IMR-90 (cell line): Measurements from ENCODE around the gene STARD8. TPM values are rescaled to one million over a fixed set of nuclear protein-coding genes. Genes with fewer than 3 reads are reported as not detected.
A peak's percentile ranks its signal among the peaks of the same experiment; 100 is the strongest.

ENCODE experiments used
- ATAC-seq: fragments of 200-7000 bp; cut with Tn5 transposase; 2 replicates; pipeline ENCODE4 v1.9.1; 2020; ENCODE audit warnings: low read depth, mild to moderate bottlenecking, moderate library complexity
- BruUV-seq: library from RNA; stranded (reverse); fragments of 400-500 nt; replicated peaks from 2 replicates; lab custom pipeline; 2021; lab: Mats Ljungman, UMichigan
- CTCF ChIA-PET: fragments of 300-600 bp; formaldehyde crosslinking; extraction: SDS; loops from one replicate; lab custom pipeline; 2021; ENCODE audit warnings: antibody characterized with exemption; lab: Yijun Ruan, JAX
- POLR2A ChIA-PET: fragments of 300-600 bp; sonication (Branson Sonifier 250); formaldehyde crosslinking; loops from one replicate; lab custom pipeline; 2022; ENCODE audit warnings: antibody characterized with exemption; ENCODE audit not compliant: unreplicated experiment; lab: Charles Lee
- DNase-seq: peaks from one replicate; pipeline ENCODE4 v3.0.0; 2013
- H2AFZ ChIP-seq: replicated peaks from 2 replicates; pipeline ENCODE3; 2013; ENCODE audit warnings: low read length, mild to moderate bottlenecking; ENCODE audit not compliant: poor library complexity
- H2AK5ac ChIP-seq: 2 replicates; pipeline ENCODE4 v1.6.1; 2013; ENCODE audit warnings: low read depth, low read length, inconsistent platforms
- H2AK9ac ChIP-seq: replicated peaks from 2 replicates; pipeline ENCODE3; 2013; ENCODE audit warnings: mild to moderate bottlenecking, low read depth, low read length, moderate library complexity; ENCODE audit not compliant: poor library complexity
- H2BK120ac ChIP-seq: 2 replicates; pipeline ENCODE4 v1.6.1; 2013; ENCODE audit warnings: low read depth, low read length, inconsistent platforms
- H2BK15ac ChIP-seq: 3 replicates; pipeline ENCODE4 v1.6.1; 2013; ENCODE audit warnings: low read depth, low read length, inconsistent platforms
- H2BK20ac ChIP-seq: 2 replicates; pipeline ENCODE4 v1.6.1; 2013; ENCODE audit warnings: low read depth, mild to moderate bottlenecking, inconsistent platforms, low read length, moderate library complexity
- H2BK5ac ChIP-seq: 2 replicates; pipeline ENCODE4 v1.6.1; 2013; ENCODE audit warnings: mild to moderate bottlenecking, low read depth, low read length, inconsistent platforms; ENCODE audit not compliant: poor library complexity, severe bottlenecking
- H3K14ac ChIP-seq: replicated peaks from 2 replicates; pipeline ENCODE4 v1.6.1; 2013; ENCODE audit warnings: low read depth, low read length, inconsistent platforms
- H3K18ac ChIP-seq: 2 replicates; pipeline ENCODE4 v1.6.1; 2013; ENCODE audit warnings: low read depth, low read length, control low read depth
- H3K23ac ChIP-seq: 2 replicates; pipeline ENCODE4 v1.6.1; 2013; ENCODE audit warnings: low read depth, low read length, inconsistent platforms
- H3K27ac ChIP-seq: 2 replicates; pipeline ENCODE4 v1.5.1; 2013; ENCODE audit warnings: mild to moderate bottlenecking, control low read depth, low read length; ENCODE audit not compliant: insufficient read depth
- H3K27me3 ChIP-seq: 2 replicates; pipeline ENCODE4 v1.6.1; 2013; ENCODE audit warnings: low read length; ENCODE audit not compliant: control insufficient read depth, insufficient read depth
- H3K36me3 ChIP-seq: 2 replicates; pipeline ENCODE4 v1.6.1; 2013; ENCODE audit warnings: low read length, mixed read lengths; ENCODE audit not compliant: control insufficient read depth, insufficient read depth
- H3K4ac ChIP-seq: 2 replicates; pipeline ENCODE4 v1.6.1; 2013; ENCODE audit warnings: low read depth, low read length, inconsistent platforms
- H3K4me1 ChIP-seq: 2 replicates; pipeline ENCODE4 v1.6.1; 2013; ENCODE audit warnings: low read length, mixed read lengths; ENCODE audit not compliant: control insufficient read depth, insufficient read depth
- H3K4me2 ChIP-seq: 2 replicates; pipeline ENCODE4 v1.6.1; 2013; ENCODE audit warnings: low read depth, mild to moderate bottlenecking, control low read depth, low read length, moderate library complexity
- H3K4me3 ChIP-seq: 2 replicates; pipeline ENCODE4 v1.5.1; 2013; ENCODE audit warnings: low read depth, mild to moderate bottlenecking, control low read depth, low read length, moderate library complexity; ENCODE audit not compliant: insufficient read depth
- H3K56ac ChIP-seq: 2 replicates; pipeline ENCODE4 v1.6.1; 2013; ENCODE audit warnings: low read length, inconsistent platforms; ENCODE audit not compliant: insufficient read depth; ENCODE audit errors: extremely low read depth
- H3K79me1 ChIP-seq, 2 experiments: 2 replicates each; pipeline ENCODE4 v1.6.1; 2013; ENCODE audit warnings: low read length in 2 of 2, inconsistent platforms in 1 of 2, low read depth in 1 of 2
- H3K9ac ChIP-seq: 2 replicates; pipeline ENCODE4 v1.6.1; 2013; ENCODE audit warnings: low read depth, low read length, control low read depth
- H3K9me1 ChIP-seq: 2 replicates; pipeline ENCODE4 v1.6.1; 2013; ENCODE audit warnings: low read length, inconsistent platforms; ENCODE audit not compliant: insufficient read depth
- H3K9me3 ChIP-seq: 2 replicates; pipeline ENCODE4 v1.6.1; 2013; ENCODE audit warnings: low read length; ENCODE audit not compliant: control insufficient read depth, insufficient read depth
- H4K20me1 ChIP-seq: 2 replicates; pipeline ENCODE4 v1.6.1; 2013; ENCODE audit warnings: low read length, inconsistent platforms; ENCODE audit not compliant: insufficient read depth
- H4K5ac ChIP-seq: 2 replicates; pipeline ENCODE4 v1.6.1; 2013; ENCODE audit warnings: mild to moderate bottlenecking, low read depth, low read length, control low read depth
- H4K8ac ChIP-seq, 2 experiments: 2 replicates each; pipeline ENCODE4 v1.6.1; 2013; ENCODE audit warnings: low read depth in 2 of 2, low read length in 2 of 2, control low read depth in 1 of 2, inconsistent platforms in 1 of 2
- H4K91ac ChIP-seq: 2 replicates; pipeline ENCODE4 v1.6.1; 2013; ENCODE audit warnings: low read depth, low read length, inconsistent platforms; ENCODE audit not compliant: insufficient read depth
- BHLHE40 ChIP-seq: fragments of 150-350 bp; IDR thresholded peaks from 2 replicates; pipeline ENCODE4 v1.6.1; 2016; ENCODE audit warnings: mild to moderate bottlenecking, low read depth, low read length
- CEBPB ChIP-seq: IDR thresholded peaks from 2 replicates; pipeline ENCODE4 v1.6.1; 2012; ENCODE audit warnings: low read depth, low read length, improper control_type of control experiment
- CHD1 ChIP-seq: IDR thresholded peaks from 2 replicates; pipeline ENCODE4 v1.6.1; 2012; ENCODE audit warnings: low read depth, low read length, improper control_type of control experiment
- FOS ChIP-seq: fragments of 150-350 bp; IDR thresholded peaks from 2 replicates; pipeline ENCODE4 v1.6.1; 2016; ENCODE audit warnings: low read depth, low read length
- MAFK ChIP-seq: IDR thresholded peaks from 2 replicates; pipeline ENCODE4 v1.6.1; 2012; ENCODE audit warnings: low read depth, low read length, improper control_type of control experiment
- MAZ ChIP-seq: IDR thresholded peaks from 2 replicates; pipeline ENCODE4 v1.6.1; 2012; ENCODE audit warnings: low read depth, mild to moderate bottlenecking, low read length, improper control_type of control experiment, moderate library complexity, borderline replicate concordance
- MXI1 ChIP-seq: IDR thresholded peaks from 2 replicates; pipeline ENCODE4 v1.6.1; 2012; ENCODE audit warnings: low read depth, mild to moderate bottlenecking, low read length, moderate library complexity, borderline replicate concordance
- NFE2L2 ChIP-seq: fragments of 150-350 bp; IDR thresholded peaks from 2 replicates; pipeline ENCODE4 v1.6.1; 2016; ENCODE audit warnings: low read depth, mild to moderate bottlenecking, low read length
- POLR2A ChIP-seq: IDR thresholded peaks from 2 replicates; pipeline ENCODE4 v1.6.1; 2012; ENCODE audit warnings: mild to moderate bottlenecking, low read depth, low read length
- RAD21 ChIP-seq: IDR thresholded peaks from 2 replicates; pipeline ENCODE4 v1.6.1; 2012; ENCODE audit warnings: low read length, improper control_type of control experiment
- RCOR1 ChIP-seq: IDR thresholded peaks from 2 replicates; pipeline ENCODE4 v1.6.1; 2012; ENCODE audit warnings: mild to moderate bottlenecking, low read length, improper control_type of control experiment; ENCODE audit not compliant: insufficient replicate concordance
- RFX5 ChIP-seq: IDR thresholded peaks from 2 replicates; pipeline ENCODE4 v1.8.0; 2012; ENCODE audit warnings: low read depth, mild to moderate bottlenecking, low read length, moderate library complexity
- SMC3 ChIP-seq: fragments of 150-350 bp; IDR thresholded peaks from 2 replicates; pipeline ENCODE4 v1.6.1; 2016; ENCODE audit warnings: low read depth, mild to moderate bottlenecking, antibody characterized with exemption, low read length, moderate library complexity
- WGBS, 2 experiments: methylation state at CpG; one replicate each; pipeline versions ENCODE4 v1.1.5 to v1.1.7; 2013; ENCODE audit warnings: missing lambda C conversion rate in 2 of 2; ENCODE audit not compliant: insufficient read length in 1 of 2; ENCODE audit errors: extremely low coverage in 2 of 2; 5-methylcytosine and 5-hydroxymethylcytosine counted together
- dilution Hi-C: fragments of 300-500 bp; cut with HindIII; formaldehyde crosslinking; loops from one replicate; pipeline ENCODE4 v1.14.3; 2018; ENCODE audit warnings: low sequenced_read_pairs; ENCODE audit not compliant: unreplicated experiment
- in situ Hi-C: fragments of 300-500 bp; cut with MboI; formaldehyde crosslinking; loops from 3 replicates; pipeline ENCODE4 v1.14.3; 2019; ENCODE audit warnings: low sequenced_read_pairs, inconsistent platforms, mixed read lengths
- intact Hi-C: fragments of 100-400 bp; cut with micrococcal nuclease; formaldehyde crosslinking; loops from 2 replicates; pipeline ENCODE4 v1.10.0; 2022
- polyA plus RNA-seq, 3 experiments: library from polyadenylated mRNA; depleted of rRNA; stranded (reverse); fragments of >200 nt; gene quantifications; 2 replicates each; pipeline ENCODE4 v1.2.3, GENCODE V29; 2012; ENCODE audit warnings: low replicate concordance in 1 of 3
- total RNA-seq: library from RNA; depleted of rRNA; stranded (reverse); fragments of >200 nt; gene quantifications from 2 replicates; pipeline ENCODE4 v1.2.3, GENCODE V29; 2012
- TF ChIP-seq, protein P1 (sequence below): conservative IDR thresholded peaks from 2 replicates; pipeline ENCODE4 v1.5.1; 2012; ENCODE audit warnings: mild to moderate bottlenecking, low read depth, low read length, improper control_type of control experiment
- TF ChIP-seq, protein P2 (sequence below): fragments of 150-350 bp; IDR thresholded peaks from 2 replicates; pipeline ENCODE4 v1.6.1; 2017; ENCODE audit warnings: mild to moderate bottlenecking, antibody characterized with exemption, low read length, low read depth
- TF ChIP-seq, protein P3 (sequence below): fragments of 150-350 bp; IDR thresholded peaks from 2 replicates; pipeline ENCODE4 v1.6.1; 2016; ENCODE audit warnings: low read depth, mild to moderate bottlenecking, low read length, moderate library complexity, borderline replicate concordance

The STARD8 gene
- total and polyA plus RNA-seq, 2 of the 4 experiments (the other 2 are of a cell fraction) = 1.6 to 2.3 TPM

DNA sequence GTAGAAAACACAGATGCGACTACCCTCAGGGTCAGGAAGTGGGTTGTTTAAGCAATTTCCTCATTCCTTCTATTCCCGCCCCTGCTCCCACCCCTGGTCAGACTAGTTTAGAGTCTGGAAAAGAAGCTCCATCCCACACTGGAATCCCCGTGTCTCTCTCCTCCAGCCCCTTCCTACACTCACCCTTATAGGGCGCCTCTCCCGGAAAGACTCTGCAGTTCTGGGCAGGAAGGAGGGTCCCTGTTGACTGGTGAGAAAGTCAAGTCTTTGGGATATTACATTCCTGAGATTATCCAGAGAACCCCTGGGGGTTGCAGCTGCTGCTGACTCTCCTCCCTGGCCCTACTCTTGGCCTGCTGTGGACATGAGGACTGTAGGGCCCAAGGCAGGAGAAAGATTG is 11.9 kb downstream of the STARD8 start:
- Histone ChIP-seq H3K36me3 (no peaks in the 10 kb centered on the region), H2BK120ac (no peak overlapping the region), H4K8ac (no peak overlapping the region; a peak in 2 of 4 replicates), H3K9me1 (no peaks in the 10 kb centered on the region), H3K14ac (no peak overlapping the region), H3K27me3 (peaks cover 7% of the 10 kb centered on the region; the same call in 1 of the 2 replicates), H3K9me3 (no peaks in the 10 kb centered on the region), H3K4me3 (no peak overlapping the region), H4K91ac (no peak overlapping the region), H3K4ac (no peak overlapping the region), H2AK5ac (no peak overlapping the region), H4K20me1 (no peaks in the 10 kb centered on the region), H3K9ac (no peak overlapping the region), H3K79me1 (no peaks in the 10 kb centered on the region), H3K4me2 (no peak overlapping the region), H2AFZ (peak overlapping the region; percentile 28), H2BK5ac (no peak overlapping the region), H3K56ac (no peak overlapping the region), H4K5ac (no peak overlapping the region), H3K27ac (no peak overlapping the region), H3K18ac (no peak overlapping the region), H2BK15ac (no peak overlapping the region), H2BK20ac (no peak overlapping the region), H3K23ac (no peak overlapping the region), H2AK9ac (peak overlapping the region; percentile 29), H3K4me1 (peaks cover 6% of the 10 kb centered on the region)
- TF ChIP-seq MAFK = no peak
- TF ChIP-seq POLR2A = no peak
- no peak for TF ChIP-seq CEBPB
- TF ChIP-seq RCOR1 = no peak
- TF ChIP-seq, protein P1, sequence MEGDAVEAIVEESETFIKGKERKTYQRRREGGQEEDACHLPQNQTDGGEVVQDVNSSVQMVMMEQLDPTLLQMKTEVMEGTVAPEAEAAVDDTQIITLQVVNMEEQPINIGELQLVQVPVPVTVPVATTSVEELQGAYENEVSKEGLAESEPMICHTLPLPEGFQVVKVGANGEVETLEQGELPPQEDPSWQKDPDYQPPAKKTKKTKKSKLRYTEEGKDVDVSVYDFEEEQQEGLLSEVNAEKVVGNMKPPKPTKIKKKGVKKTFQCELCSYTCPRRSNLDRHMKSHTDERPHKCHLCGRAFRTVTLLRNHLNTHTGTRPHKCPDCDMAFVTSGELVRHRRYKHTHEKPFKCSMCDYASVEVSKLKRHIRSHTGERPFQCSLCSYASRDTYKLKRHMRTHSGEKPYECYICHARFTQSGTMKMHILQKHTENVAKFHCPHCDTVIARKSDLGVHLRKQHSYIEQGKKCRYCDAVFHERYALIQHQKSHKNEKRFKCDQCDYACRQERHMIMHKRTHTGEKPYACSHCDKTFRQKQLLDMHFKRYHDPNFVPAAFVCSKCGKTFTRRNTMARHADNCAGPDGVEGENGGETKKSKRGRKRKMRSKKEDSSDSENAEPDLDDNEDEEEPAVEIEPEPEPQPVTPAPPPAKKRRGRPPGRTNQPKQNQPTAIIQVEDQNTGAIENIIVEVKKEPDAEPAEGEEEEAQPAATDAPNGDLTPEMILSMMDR = no peak
- TF ChIP-seq, protein P2, sequence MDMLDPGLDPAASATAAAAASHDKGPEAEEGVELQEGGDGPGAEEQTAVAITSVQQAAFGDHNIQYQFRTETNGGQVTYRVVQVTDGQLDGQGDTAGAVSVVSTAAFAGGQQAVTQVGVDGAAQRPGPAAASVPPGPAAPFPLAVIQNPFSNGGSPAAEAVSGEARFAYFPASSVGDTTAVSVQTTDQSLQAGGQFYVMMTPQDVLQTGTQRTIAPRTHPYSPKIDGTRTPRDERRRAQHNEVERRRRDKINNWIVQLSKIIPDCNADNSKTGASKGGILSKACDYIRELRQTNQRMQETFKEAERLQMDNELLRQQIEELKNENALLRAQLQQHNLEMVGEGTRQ = no peak
- TF ChIP-seq BHLHE40 = no peak
- no peak for TF ChIP-seq FOS
- TF ChIP-seq CHD1 = no peak
- TF ChIP-seq RFX5 = no peak
- no peak for TF ChIP-seq RAD21
- no peak for TF ChIP-seq MAZ
- no peak for TF ChIP-seq MXI1
- TF ChIP-seq, protein P3, sequence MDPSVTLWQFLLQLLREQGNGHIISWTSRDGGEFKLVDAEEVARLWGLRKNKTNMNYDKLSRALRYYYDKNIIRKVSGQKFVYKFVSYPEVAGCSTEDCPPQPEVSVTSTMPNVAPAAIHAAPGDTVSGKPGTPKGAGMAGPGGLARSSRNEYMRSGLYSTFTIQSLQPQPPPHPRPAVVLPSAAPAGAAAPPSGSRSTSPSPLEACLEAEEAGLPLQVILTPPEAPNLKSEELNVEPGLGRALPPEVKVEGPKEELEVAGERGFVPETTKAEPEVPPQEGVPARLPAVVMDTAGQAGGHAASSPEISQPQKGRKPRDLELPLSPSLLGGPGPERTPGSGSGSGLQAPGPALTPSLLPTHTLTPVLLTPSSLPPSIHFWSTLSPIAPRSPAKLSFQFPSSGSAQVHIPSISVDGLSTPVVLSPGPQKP = no peak
- no peak for TF ChIP-seq SMC3
- TF ChIP-seq NFE2L2 = no peak
- WGBS, 2 experiments = no CpG with 5 or more reads among the region's 5 CpGs
- in situ Hi-C loops (no loop called here), intact Hi-C loops (no loop called here), dilution Hi-C loops (no loop called here)
- CTCF ChIA-PET = no interaction called here
- POLR2A ChIA-PET = no interaction called here
- ATAC-seq (peak; percentile 17; the same call in 1 of the 2 replicates), DNase-seq (no peak)
- BruUV-seq = no TSS peak
